Measurements from ENCODE around the gene LMTK2.

Gene LMTK2

GRCh38 chr7:98137134-98137825 is 30.6 kb downstream of the LMTK2 start:
- DNase-seq (ENCODE audit: low read depth): no peak

- DNase-seq (ENCODE audit: low read depth): peak; percentile 12
Measured at GRCh38 chr7:98137826-98138151, 31.1 kb downstream of the LMTK2 start.

- DNase-seq (ENCODE audit: low read depth): no peak
Measured at GRCh38 chr7:98138672-98139071, 32.0 kb downstream of the LMTK2 start.

- no peak for DNase-seq (ENCODE audit: low read depth)
Measured at GRCh38 chr7:98142658-98143057, 36.0 kb downstream of the LMTK2 start.

GRCh38 chr7:98148607-98149006 is 41.9 kb downstream of the LMTK2 start:
- DNase-seq (ENCODE audit: low read depth): no peak

GRCh38 chr7:98149116-98149692 is 42.5 kb downstream of the LMTK2 start:
- DNase-seq (ENCODE audit: low read depth): no peak

GRCh38 chr7:98151884-98152283 is 45.2 kb downstream of the LMTK2 start:
- no peak for DNase-seq (ENCODE audit: low read depth)

- no peak for DNase-seq (ENCODE audit: low read depth)
Measured at GRCh38 chr7:98156700-98157099, 50.0 kb downstream of the LMTK2 start.

GRCh38 chr7:98157761-98158160 is 51.1 kb downstream of the LMTK2 start:
- DNase-seq (ENCODE audit: low read depth): no peak

- DNase-seq (ENCODE audit: low read depth): no peak
Measured at GRCh38 chr7:98162758-98163157, 56.1 kb downstream of the LMTK2 start.

GRCh38 chr7:98163269-98163668 is 56.6 kb downstream of the LMTK2 start:
- no peak for DNase-seq (ENCODE audit: low read depth)

- DNase-seq (ENCODE audit: low read depth): no peak
Measured at GRCh38 chr7:98163704-98164494, 57.2 kb downstream of the LMTK2 start.

- DNase-seq (ENCODE audit: low read depth): no peak
Measured at GRCh38 chr7:98165827-98166667, 59.4 kb downstream of the LMTK2 start.

- no peak for DNase-seq (ENCODE audit: low read depth)
Measured at GRCh38 chr7:98166668-98166970, 60.0 kb downstream of the LMTK2 start.

- DNase-seq (ENCODE audit: low read depth): no peak
Measured at GRCh38 chr7:98167653-98168052, 61.0 kb downstream of the LMTK2 start.

GRCh38 chr7:98168181-98168903 is 61.7 kb downstream of the LMTK2 start:
- peak; percentile 5 for DNase-seq (ENCODE audit: low read depth)

- no peak for DNase-seq (ENCODE audit: low read depth)
Measured at GRCh38 chr7:98168904-98169621, 62.4 kb downstream of the LMTK2 start.

- no peak for DNase-seq (ENCODE audit: low read depth)
Measured at GRCh38 chr7:98170966-98171365, 64.3 kb downstream of the LMTK2 start.

- no peak for DNase-seq (ENCODE audit: low read depth)
Measured at GRCh38 chr7:98171449-98171848, 64.8 kb downstream of the LMTK2 start.

GRCh38 chr7:98174334-98175259 is 67.9 kb downstream of the LMTK2 start:
- DNase-seq (ENCODE audit: low read depth): no peak
